Measurements from ENCODE around the gene SGSH.

The SGSH gene

GRCh38 chr17:80242505-80242904, 22.4 kb upstream of the SGSH start:
- peaks cover 9 to 72% of the 10 kb centered on the region in 2 experiments for H3K36me3 ChIP-seq (ENCODE audit: control insufficient read depth in 2 of 2, insufficient read depth in 1 of 2, low read length in 2 of 2)
- no peak overlapping the region for H3K4me3 ChIP-seq (ENCODE audit: low read depth, low read length)
- no peaks in the 10 kb centered on the region for H3K4me1 ChIP-seq (ENCODE audit: control insufficient read depth, insufficient read depth, low read length)
- POLR2A ChIA-PET: no interaction called here
- CTCF ChIA-PET: interaction anchor here (0.7 kb wide), 1 partner anchor 31 kb away, joined by 3 read pairs; no protein-coding TSS in a partner anchor
- no peak for TF ChIP-seq ZNF433 (tag by site-specific recombination; IDR thresholded peaks at IDR 0.05; ENCODE audit: low read depth)
- no peak for TF ChIP-seq TRIM28 (IDR thresholded peaks at IDR 0.05; ENCODE audit: borderline replicate concordance, low read length)
- no peak for TF ChIP-seq GLI2 (tag by site-specific recombination; IDR thresholded peaks at IDR 0.05; ENCODE audit: borderline replicate concordance, low read depth)
- no peak for TF ChIP-seq ZNF501 (tag by site-specific recombination; IDR thresholded peaks at IDR 0.05)
- TF ChIP-seq HOXC10 (CRISPR knock-in tag; IDR thresholded peaks at IDR 0.05): no peak
- no peak for TF ChIP-seq ZNF792 (tag by site-specific recombination; IDR thresholded peaks at IDR 0.05)
- no peak for TF ChIP-seq ZBTB48 (tag by site-specific recombination; IDR thresholded peaks at IDR 0.05)
- no peak for TF ChIP-seq ZNF398 (tag by site-specific recombination; IDR thresholded peaks at IDR 0.05)
- no peak for TF ChIP-seq ZNF560 (tag by site-specific recombination; IDR thresholded peaks at IDR 0.05; ENCODE audit: borderline replicate concordance)
- no peaks in the 10 kb centered on the region for H3K9me3 ChIP-seq (ENCODE audit: control insufficient read depth, insufficient read depth, low read depth, low read length)
- no peak overlapping the region for H3K27ac ChIP-seq (ENCODE audit: extremely low read depth, low read depth, low read length)

GRCh38 chr17:80237386-80237785, 17.3 kb upstream of the SGSH start:
- ChIA-PET POLR2A (interaction anchor here (1.4 kb wide), 1 partner anchor 17 kb away, joined by 5 read pairs; the partner anchor contains the start of genes SGSH and SLC26A11), CTCF (interaction anchor here (1.0 kb wide), 1 partner anchor 10 kb away, joined by 3 read pairs; no protein-coding TSS in a partner anchor)
- no peak overlapping the region for H3K4me3 ChIP-seq (ENCODE audit: low read depth, low read length)
- H3K9me3 ChIP-seq (ENCODE audit: control insufficient read depth, insufficient read depth, low read depth, low read length): no peaks in the 10 kb centered on the region
- H3K4me1 ChIP-seq (ENCODE audit: control insufficient read depth, insufficient read depth, low read length): no peaks in the 10 kb centered on the region
- no peak overlapping the region for H3K27ac ChIP-seq (ENCODE audit: extremely low read depth, low read depth, low read length)
- H3K36me3 ChIP-seq (ENCODE audit: control insufficient read depth in 2 of 2, insufficient read depth in 1 of 2, low read length in 2 of 2): peaks cover 19 to 71% of the 10 kb centered on the region in 2 experiments
- TF ChIP-seq ZNF302 (tag by site-specific recombination; IDR thresholded peaks at IDR 0.05; ENCODE audit: low read depth): no peak

GRCh38 chr17:80236911-80237310, 16.8 kb upstream of the SGSH start:
- TF ChIP-seq ZNF324 (tag by site-specific recombination; IDR thresholded peaks at IDR 0.05) (no peak), ZNF10 (tag by site-specific recombination; IDR thresholded peaks at IDR 0.05) (no peak)
- Histone ChIP-seq H3K4me1 (ENCODE audit: control insufficient read depth, insufficient read depth, low read length) (no peaks in the 10 kb centered on the region), H3K27ac (ENCODE audit: extremely low read depth, low read depth, low read length) (no peak overlapping the region), H3K36me3 (ENCODE audit: control insufficient read depth in 2 of 2, insufficient read depth in 1 of 2, low read length in 2 of 2) (peaks cover 24 to 71% of the 10 kb centered on the region in 2 experiments), H3K9me3 (ENCODE audit: control insufficient read depth, insufficient read depth, low read depth, low read length) (no peaks in the 10 kb centered on the region), H3K4me3 (ENCODE audit: low read depth, low read length) (no peak overlapping the region)
- ChIA-PET CTCF (no interaction called here), POLR2A (interaction anchor here (1.4 kb wide), 1 partner anchor 17 kb away, joined by 5 read pairs; the partner anchor contains the start of genes SGSH and SLC26A11)

- CTCF ChIA-PET: no interaction called here
- POLR2A ChIA-PET: no interaction called here
- no peak for TF ChIP-seq ZNF585B (tag by site-specific recombination; IDR thresholded peaks at IDR 0.05)
- TF ChIP-seq ZNF580 (tag by site-specific recombination; IDR thresholded peaks at IDR 0.05): no peak
- no peak for TF ChIP-seq ZNF777 (tag by site-specific recombination; IDR thresholded peaks at IDR 0.05; ENCODE audit: borderline replicate concordance)
- TF ChIP-seq ZNF426 (tag by site-specific recombination; IDR thresholded peaks at IDR 0.05): no peak
- TF ChIP-seq ZNF274 (IDR thresholded peaks at IDR 0.05; ENCODE audit: low read length): no peak
- TF ChIP-seq ZNF274 (tag by site-specific recombination; IDR thresholded peaks at IDR 0.05; ENCODE audit: borderline replicate concordance): no peak
- TF ChIP-seq HOXD13 (CRISPR knock-in tag; IDR thresholded peaks at IDR 0.05; ENCODE audit: borderline replicate concordance): no peak
- TF ChIP-seq ZNF18 (tag by site-specific recombination; IDR thresholded peaks at IDR 0.05): no peak
- TF ChIP-seq KLF16 (tag by site-specific recombination; IDR thresholded peaks at IDR 0.05): no peak
- no peak for TF ChIP-seq ZNF555 (tag by site-specific recombination; conservative IDR thresholded peaks at IDR 0.05)
- TF ChIP-seq ZNF335 (tag by site-specific recombination; conservative IDR thresholded peaks at IDR 0.05): no peak
- TF ChIP-seq FEZF1 (tag by site-specific recombination; IDR thresholded peaks at IDR 0.05): no peak
- TF ChIP-seq ZNF362 (tag by site-specific recombination; IDR thresholded peaks at IDR 0.05): no peak
- TF ChIP-seq ZNF501 (tag by site-specific recombination; IDR thresholded peaks at IDR 0.05): no peak
Measured at GRCh38 chr17:80233202-80233601, 13.1 kb upstream of the SGSH start.

More at GRCh38 chr17:80233202-80233601, 13.1 kb upstream of the SGSH start:
- H3K4me1 ChIP-seq (ENCODE audit: control insufficient read depth, insufficient read depth, low read length): no peaks in the 10 kb centered on the region
- no peaks in the 10 kb centered on the region for H3K9me3 ChIP-seq (ENCODE audit: control insufficient read depth, insufficient read depth, low read depth, low read length)
- H3K27ac ChIP-seq (ENCODE audit: extremely low read depth, low read depth, low read length): no peak overlapping the region
- H3K36me3 ChIP-seq (ENCODE audit: control insufficient read depth in 2 of 2, insufficient read depth in 1 of 2, low read length in 2 of 2): peaks cover 24 to 73% of the 10 kb centered on the region in 2 experiments
- no peak overlapping the region for H3K4me3 ChIP-seq (ENCODE audit: low read depth, low read length)

Measured in HEK293 (cell line).